ENCODE data around the gene RUFY1. TPM values are rescaled to one million over a fixed set of nuclear protein-coding genes. Genes with fewer than 3 reads are reported as not detected.
"Not testable (repeated sequence)": the region's sequence is repeated elsewhere in the genome, so short reads cannot be mapped to it uniquely, and the experiment has no call there.

The RUFY1 gene
- polyA plus RNA-seq, 3 donors from 2014 or later, result 20.0 to 37.4 (median 25.9) TPM

DNA sequence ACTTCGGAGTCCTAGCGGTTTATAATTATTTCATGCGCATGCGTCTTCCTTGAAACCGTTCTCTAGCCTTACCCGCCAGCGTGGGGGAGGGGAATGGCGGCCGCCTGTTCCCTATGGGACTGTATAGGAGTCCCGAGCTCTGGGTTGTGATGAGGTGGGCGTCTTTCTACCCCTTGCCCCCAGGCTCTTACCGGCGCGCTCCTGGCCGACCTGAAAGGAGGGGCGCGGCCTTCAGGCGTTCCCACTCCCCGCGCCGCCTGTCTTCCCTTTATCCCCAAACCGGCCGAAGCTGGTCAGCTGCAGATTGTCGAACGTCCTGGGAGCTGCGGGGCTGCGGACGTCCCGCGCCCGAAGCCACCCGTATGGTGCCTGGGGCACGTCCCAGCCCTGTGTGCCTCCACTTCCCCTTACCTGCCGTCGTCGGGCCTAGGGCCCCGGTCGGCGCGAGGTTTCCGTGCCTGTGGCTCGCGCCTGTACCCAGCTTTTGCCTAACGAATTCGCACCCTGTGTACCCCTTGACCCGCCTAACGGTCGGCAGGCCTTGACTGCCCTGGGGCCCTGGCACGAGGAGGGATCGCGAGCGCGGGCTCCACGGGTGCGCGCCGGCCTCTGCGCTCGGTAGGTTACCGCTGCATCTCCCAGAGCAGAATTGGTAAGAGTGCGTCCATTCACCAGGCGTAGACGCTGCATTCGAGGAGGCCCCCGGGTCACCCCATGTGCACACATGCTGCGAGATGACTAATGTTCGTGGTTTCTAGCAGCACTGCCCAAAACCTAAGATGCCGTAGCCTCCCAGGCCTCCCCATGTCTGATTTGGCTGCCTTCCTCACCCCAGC, 73.8 kb downstream of the RUFY1 start:
- peaks cover 33 to 50% (median 37%) of the 10 kb centered on the region in 3 donors for H3K27me3 Mint-ChIP-seq (ENCODE audit: low read depth in 3 of 3)
- H3K36me3 Mint-ChIP-seq, result peaks cover 22 to 29% (median 29%) of the 10 kb centered on the region in 3 donors
- no peaks in the 10 kb centered on the region for H3K9me3 Mint-ChIP-seq
- peak overlapping the region; percentile 95 to 99 (median 99) for H3K27ac Mint-ChIP-seq
- peaks cover 47 to 49% of the 10 kb centered on the region in 2 donors for H3K4me1 Mint-ChIP-seq
- DNase-seq, result peak; percentile 40 to 59 (median 44)
- peak overlapping the region; percentile 95 to 99 (median 97) for H3K4me3 Mint-ChIP-seq

- H3K27ac Mint-ChIP-seq, result peak overlapping the region; percentile 95 to 99 (median 99)
- peaks cover 20 to 24% (median 23%) of the 10 kb centered on the region in 3 donors for H3K36me3 Mint-ChIP-seq
- DNase-seq, result no peak
- peaks cover 33 to 46% (median 35%) of the 10 kb centered on the region in 3 donors for H3K27me3 Mint-ChIP-seq (ENCODE audit: low read depth in 3 of 3)
- peak overlapping the region; percentile 95 to 99 (median 97) for H3K4me3 Mint-ChIP-seq
- H3K4me1 Mint-ChIP-seq, result peaks cover 41 to 42% of the 10 kb centered on the region in 2 donors
- no peaks in the 10 kb centered on the region for H3K9me3 Mint-ChIP-seq
Observed at GRCh38 chr5:179624841-179625271, 74.5 kb downstream of the RUFY1 start.

DNA sequence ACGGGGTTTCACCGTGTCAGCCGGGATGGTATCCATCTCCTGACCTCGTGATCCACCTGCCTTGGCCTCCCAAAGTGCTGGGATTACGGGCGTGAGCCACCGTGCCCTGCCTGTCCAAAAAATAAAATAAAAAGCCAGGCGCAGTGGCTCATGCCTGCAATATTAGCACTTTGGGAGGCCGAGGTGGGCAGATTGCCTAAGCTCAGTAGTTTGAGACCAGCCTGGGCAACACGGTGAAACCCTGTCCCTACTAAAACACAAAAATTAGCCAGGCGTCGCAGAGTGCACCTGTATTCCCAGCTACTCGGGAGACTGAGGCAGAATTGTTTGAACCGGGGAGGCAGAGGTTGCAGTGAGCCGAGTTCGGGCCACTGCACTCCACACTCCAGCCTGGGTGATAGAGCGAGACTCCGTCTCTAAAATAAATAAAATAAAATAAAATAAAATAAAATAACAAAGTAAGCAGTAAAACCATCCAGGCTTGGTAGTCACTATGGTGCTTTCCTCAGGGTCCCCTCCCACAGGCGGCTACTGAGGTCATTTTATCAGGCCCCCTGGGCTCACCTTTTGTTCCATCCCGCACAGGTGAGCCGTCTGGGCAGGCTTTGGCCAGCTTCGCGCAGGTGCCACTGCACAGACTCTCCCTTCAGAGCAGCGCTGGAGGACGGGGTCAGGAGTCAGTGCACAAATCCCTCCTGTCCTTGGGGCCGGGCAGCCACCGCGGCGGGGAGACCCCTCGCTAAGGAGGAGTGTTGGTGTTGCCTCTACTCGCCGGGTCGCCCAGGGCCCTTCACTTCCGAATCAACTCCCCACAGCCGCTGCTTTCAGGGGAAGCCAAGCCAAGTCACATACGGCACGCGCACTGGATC, 83.4 kb downstream of the RUFY1 start:
- H3K27me3 Mint-ChIP-seq (ENCODE audit: low read depth in 3 of 3); H3K27ac Mint-ChIP-seq; DNase-seq; H3K9me3 Mint-ChIP-seq; H3K4me1 Mint-ChIP-seq; H3K36me3 Mint-ChIP-seq: not testable (repeated sequence)
- peak overlapping the region in 2 of 5 donors; percentile 40 to 44 for H3K4me3 Mint-ChIP-seq

GRCh38 chr5:179634370-179635172, 84.2 kb downstream of the RUFY1 start:
- H3K4me1 Mint-ChIP-seq; H3K36me3 Mint-ChIP-seq; H3K9me3 Mint-ChIP-seq; H3K4me3 Mint-ChIP-seq; DNase-seq; H3K27me3 Mint-ChIP-seq (ENCODE audit: low read depth in 3 of 3); H3K27ac Mint-ChIP-seq: not testable (repeated sequence)

GRCh38 chr5:179639296-179639695, 88.9 kb downstream of the RUFY1 start:
- DNase-seq; H3K9me3 Mint-ChIP-seq; H3K36me3 Mint-ChIP-seq; H3K4me1 Mint-ChIP-seq; H3K4me3 Mint-ChIP-seq; H3K27me3 Mint-ChIP-seq (ENCODE audit: low read depth in 3 of 3); H3K27ac Mint-ChIP-seq: not testable (repeated sequence)

GRCh38 chr5:179641745-179642144, 91.4 kb downstream of the RUFY1 start:
- DNase-seq; H3K27ac Mint-ChIP-seq; H3K27me3 Mint-ChIP-seq (ENCODE audit: low read depth in 3 of 3); H3K4me1 Mint-ChIP-seq; H3K36me3 Mint-ChIP-seq; H3K9me3 Mint-ChIP-seq; H3K4me3 Mint-ChIP-seq: not testable (repeated sequence)

- peak overlapping the region in 1 of 6 donors; percentile 55 for H3K27ac Mint-ChIP-seq
- H3K9me3 Mint-ChIP-seq; H3K4me3 Mint-ChIP-seq; H3K27me3 Mint-ChIP-seq (ENCODE audit: low read depth in 3 of 3); H3K36me3 Mint-ChIP-seq; DNase-seq; H3K4me1 Mint-ChIP-seq: not testable (repeated sequence)
Observed at GRCh38 chr5:179642626-179643025, 92.3 kb downstream of the RUFY1 start.

- H3K4me3 Mint-ChIP-seq, result not testable (repeated sequence)
Observed at GRCh38 chr5:179643141-179643920, 93.0 kb downstream of the RUFY1 start.

GRCh38 chr5:179644766-179645165, 94.4 kb downstream of the RUFY1 start:
- not testable (repeated sequence) for DNase-seq; H3K36me3 Mint-ChIP-seq; H3K27ac Mint-ChIP-seq; H3K4me3 Mint-ChIP-seq; H3K4me1 Mint-ChIP-seq; H3K27me3 Mint-ChIP-seq (ENCODE audit: low read depth in 3 of 3); H3K9me3 Mint-ChIP-seq

More at GRCh38 chr5:179643141-179643920, 93.0 kb downstream of the RUFY1 start:
- not testable (repeated sequence) for H3K4me1 Mint-ChIP-seq; H3K27ac Mint-ChIP-seq; H3K27me3 Mint-ChIP-seq (ENCODE audit: low read depth in 3 of 3); DNase-seq; H3K9me3 Mint-ChIP-seq; H3K36me3 Mint-ChIP-seq

DNA sequence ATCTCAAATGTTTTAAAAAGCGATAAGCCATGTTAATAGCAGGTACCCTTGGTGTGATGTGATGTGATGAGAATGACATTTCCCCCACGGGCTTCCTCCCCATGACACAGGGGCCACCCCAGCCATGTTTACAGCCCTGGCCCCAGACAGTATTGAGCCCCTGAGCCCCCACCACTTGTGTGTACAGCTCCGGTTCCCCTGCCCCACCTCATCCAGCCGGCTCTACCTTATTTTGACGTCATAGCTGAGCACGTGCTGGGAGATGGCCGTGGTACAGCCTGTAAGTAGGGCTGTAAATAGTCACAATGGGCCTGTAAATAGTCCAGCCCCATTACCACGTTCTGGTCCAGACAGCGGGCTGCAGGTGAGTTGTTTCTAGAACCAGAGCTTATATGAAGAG, 98.1 kb downstream of the RUFY1 start:
- DNase-seq, result no peak
- Mint-ChIP-seq H3K27ac (no peak overlapping the region), H3K27me3 (ENCODE audit: low read depth in 3 of 3) (no peaks in the 10 kb centered on the region), H3K4me3 (no peak overlapping the region), H3K4me1 (no peaks in the 10 kb centered on the region), H3K9me3 (no peaks in the 10 kb centered on the region), H3K36me3 (no peaks in the 10 kb centered on the region)

DNA sequence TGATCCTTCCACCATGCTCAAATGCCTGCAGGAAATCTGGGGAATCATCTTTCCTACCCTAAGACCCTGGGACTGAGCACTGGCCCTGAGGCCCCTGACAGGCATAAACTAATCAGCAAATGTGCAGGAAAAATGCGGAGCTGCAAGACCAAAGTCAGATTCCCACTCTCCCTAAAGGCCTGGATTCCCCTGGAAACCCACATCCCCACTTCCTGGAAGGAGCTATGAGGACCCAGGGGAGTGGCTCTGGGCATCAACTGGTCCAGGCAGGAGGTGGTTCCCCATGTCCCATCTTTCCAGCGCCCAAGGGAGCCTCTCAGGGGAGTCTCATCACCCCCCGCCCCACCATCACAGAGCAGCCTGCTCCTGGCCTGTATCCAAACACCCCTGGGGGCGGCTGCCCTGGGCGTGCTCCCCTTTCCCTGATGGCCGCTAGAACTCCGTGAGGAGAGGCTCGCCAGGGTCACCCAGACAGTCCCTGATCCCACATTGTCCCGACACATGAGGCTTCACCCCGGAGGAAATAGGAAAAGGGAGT, 98.9 kb downstream of the RUFY1 start:
- H3K4me3 Mint-ChIP-seq; H3K36me3 Mint-ChIP-seq; H3K27me3 Mint-ChIP-seq (ENCODE audit: low read depth in 3 of 3); H3K27ac Mint-ChIP-seq; DNase-seq; H3K9me3 Mint-ChIP-seq; H3K4me1 Mint-ChIP-seq: not testable (repeated sequence)

GRCh38 chr5:179650245-179650644, 99.9 kb downstream of the RUFY1 start:
- not testable (repeated sequence) for H3K27ac Mint-ChIP-seq; DNase-seq; H3K9me3 Mint-ChIP-seq; H3K4me3 Mint-ChIP-seq; H3K36me3 Mint-ChIP-seq; H3K4me1 Mint-ChIP-seq; H3K27me3 Mint-ChIP-seq (ENCODE audit: low read depth in 3 of 3)

- DNase-seq; H3K4me3 Mint-ChIP-seq; H3K36me3 Mint-ChIP-seq; H3K9me3 Mint-ChIP-seq; H3K4me1 Mint-ChIP-seq; H3K27me3 Mint-ChIP-seq (ENCODE audit: low read depth in 3 of 3); H3K27ac Mint-ChIP-seq: not testable (repeated sequence)
Observed at GRCh38 chr5:179653135-179653534, 102.8 kb downstream of the RUFY1 start.

All from immature natural killer cell (primary cell).